Embryonic facial prominence (tissue), 1 donor: Measurements from ENCODE around the gene DAPK2.

Experiments used
- DNase-seq: peaks from one replicate; pipeline ENCODE4 v3.0.0-alpha.2; 2016; ENCODE audit errors: extremely low spot score

DAPK2 gene

DNA sequence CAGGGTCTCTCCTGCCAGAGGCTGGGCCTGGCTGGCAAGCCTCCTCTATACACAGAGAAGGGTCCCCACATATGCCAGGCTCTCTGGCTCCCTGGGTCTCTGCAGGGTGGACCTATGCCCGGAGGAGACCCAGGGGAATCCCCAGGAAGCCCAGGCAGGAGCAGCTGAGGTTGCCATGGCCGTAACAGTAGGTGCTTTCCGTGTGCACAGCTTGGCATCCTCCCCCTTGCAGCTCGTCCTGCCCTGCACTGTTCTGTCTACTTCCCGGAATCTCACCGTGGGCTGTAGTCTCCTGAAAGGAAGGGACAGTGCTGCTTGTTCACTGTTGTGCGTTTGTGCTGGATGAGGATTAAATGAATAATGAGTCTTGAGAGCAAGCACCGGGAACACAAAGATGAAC is 47.8 kb downstream of the DAPK2 start:
- no peak for DNase-seq

DNA sequence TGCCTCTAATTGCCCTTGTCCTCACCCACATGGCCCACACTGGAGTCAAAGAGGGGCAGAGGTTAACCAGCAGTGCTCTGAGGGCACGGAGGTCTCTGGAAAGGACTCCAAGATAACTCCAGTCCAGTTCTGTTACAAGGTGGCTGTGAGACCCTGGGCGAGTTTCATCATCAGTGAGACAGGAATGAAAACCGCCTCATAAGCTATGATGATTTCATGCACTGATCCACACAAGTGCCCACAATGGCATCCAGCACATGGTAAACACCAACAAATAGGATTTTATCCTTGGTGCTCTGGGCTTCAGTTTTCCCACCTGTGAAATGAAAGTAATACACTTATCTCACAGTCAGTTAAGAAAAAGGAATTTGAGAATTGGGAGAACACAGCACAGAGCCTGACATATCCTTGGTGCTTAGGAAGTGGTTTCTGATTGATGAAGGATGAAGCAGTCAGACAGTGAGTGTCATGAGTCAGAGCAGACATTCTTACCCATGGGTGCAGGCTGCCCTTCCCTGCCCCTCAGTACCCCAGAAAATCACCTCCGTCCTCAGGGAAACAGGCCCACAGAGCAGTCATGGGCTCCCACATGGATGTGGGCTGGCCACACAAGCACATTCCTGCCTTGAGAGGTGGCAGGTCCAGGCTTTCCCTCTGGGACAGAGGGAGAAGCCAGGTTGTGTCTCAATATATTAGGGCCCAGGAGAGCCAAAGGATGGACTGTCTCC is 48.4 kb downstream of the DAPK2 start:
- no peak for DNase-seq

DNA sequence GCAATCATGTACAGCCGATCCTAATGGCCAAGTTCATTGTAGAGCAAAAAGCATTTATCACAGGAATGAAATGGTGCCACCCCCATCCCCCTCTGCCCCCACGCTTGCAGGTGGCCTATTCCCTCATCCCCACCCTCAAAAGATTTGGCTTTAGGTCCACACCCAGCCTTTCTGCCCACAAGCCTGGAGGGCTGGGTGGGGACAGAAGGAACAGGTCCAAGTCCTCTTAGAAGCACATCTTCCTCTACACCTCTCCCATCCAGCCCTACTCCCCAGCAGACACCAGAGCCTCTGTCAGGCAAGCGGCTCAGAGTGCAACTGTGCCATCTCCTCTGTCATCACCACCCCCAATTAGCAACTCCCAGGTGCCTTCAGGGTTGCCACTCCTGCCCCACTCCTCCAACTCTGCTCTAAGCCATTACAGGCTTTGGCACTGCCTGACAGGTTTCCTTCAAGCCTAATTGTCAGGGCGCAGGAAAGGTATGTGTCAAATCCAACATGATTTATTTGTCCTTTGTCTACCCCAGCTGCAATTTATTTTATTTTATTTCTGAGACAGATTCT is 49.4 kb downstream of the DAPK2 start:
- DNase-seq, result no peak

DNA sequence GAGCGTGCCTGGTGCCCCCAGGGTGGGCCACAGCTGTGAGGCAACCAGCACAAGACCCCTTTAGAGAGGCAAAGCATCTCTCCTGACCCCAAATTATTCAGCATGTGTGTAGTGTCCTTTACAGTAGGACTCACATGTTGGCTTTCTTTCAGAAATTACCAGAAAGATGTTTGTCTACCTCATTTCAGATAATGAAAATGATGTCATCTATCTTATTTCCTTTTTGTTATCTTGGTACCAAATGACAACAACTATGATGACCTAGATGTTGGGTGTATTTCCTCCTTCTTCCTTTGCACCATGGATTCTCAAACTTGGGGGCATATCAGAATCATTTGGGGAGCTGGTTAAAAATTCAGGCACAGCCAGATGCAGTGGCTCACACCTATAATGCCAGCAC is 50.5 kb downstream of the DAPK2 start:
- no peak for DNase-seq

DNA sequence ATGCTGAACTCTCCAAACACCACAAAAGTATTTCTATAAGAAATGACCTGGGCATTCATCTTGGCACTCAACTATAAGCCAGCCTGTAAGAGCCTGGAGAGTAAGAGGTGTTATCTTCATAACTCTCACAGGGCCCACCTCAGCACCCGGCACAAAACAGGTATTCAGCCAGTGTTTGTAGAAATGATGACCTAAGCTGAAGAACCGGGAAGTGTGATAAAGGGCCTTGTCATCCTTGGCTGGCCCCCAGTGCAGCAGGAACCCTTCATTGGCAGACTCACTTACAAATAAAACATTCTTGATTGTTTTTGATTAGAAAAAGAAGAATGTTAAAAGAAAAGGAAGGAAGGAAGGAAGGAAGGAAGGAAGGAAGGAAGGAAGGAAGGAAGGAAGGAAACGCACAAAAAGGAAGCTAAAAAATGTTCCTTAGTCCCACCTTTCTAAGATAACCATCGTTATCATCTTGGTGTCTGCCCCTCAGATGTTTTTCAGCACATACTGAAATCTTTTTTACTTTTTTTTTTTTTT is 52.1 kb downstream of the DAPK2 start:
- DNase-seq, result no peak

DNA sequence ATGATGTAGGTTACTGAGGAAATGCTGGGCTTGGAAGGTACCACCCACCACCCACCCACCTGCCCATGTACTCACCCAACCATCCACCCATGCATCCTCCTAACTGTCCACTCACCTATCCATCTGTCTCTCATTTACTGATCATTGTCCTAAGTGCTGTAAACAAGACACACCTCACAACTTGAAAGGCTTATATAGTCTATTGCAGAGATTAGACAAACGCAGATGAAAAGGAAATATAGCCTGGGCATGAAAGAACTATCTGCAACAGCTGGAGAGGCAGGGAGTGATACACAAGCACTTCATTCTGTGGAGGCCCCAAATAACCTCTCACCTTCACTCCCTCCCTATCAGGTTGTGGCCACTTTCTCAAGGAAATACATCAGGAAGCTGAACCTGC is 54.0 kb downstream of the DAPK2 start:
- no peak for DNase-seq

DNA sequence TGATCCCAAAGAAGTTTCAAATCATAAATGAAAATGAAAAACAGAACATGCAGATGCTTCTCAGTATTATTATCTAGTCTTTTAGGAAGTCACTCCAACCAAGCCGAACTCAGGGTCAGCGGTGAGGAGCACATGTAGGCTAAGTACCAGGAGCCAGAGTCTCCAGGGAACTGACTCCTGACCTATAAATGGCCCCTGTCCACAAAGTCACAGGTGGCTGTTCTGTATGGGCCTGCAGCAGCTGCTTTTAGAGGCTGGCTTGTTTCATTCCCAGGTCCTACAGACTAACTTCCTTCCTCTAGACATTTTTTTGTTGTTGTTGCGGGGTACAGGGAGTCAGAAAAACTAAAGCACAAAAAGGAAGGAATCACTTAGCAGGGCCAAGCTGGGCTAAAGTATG is 54.6 kb downstream of the DAPK2 start:
- DNase-seq, result no peak

DNA sequence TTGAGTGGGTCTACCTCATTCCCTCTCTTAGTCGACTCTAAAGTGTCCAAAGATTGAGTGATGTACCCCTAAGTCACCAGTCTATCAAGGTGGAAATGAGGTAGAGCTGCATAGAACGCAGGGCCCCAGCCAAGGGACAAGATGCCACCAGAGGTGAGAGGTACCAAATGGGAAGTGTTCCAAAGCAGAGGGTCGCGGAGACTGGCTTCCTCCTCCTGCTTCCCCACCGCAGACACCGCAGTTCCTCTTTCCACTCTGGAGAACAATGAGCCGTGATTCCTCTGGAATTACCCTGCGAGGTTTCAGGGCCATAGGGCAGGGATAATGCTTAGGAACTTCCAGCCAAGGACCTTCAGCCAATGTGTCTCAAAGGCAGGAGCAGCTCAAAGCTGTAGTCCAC is 55.8 kb downstream of the DAPK2 start:
- DNase-seq, result no peak

DNA sequence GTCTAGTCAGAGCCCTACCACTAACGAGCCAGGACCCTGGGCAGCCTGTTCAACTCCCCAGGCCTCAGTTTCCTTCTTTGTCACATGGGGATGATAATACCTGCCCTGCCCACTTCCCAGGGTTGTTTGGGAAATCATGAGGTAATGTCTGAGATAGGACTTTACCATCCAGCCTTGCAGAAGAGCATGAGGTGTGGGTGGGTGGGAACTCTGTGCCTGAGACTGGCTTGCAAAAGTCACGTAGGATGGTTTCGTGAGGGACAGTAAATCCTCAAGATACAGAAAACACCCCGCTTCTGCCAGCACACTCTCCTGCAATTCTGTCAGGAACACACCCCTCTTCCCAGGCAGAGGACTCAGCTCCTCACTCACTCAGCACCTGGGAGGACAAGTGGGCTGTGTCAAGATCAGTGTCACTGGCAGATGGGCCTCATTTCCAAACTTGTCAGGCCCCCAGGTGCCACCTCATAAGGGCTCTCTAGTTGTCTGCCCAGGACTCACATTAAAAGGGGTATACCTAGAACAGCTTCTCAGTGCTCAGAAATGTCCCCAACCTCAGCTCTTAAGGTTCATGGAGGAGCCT is 58.4 kb downstream of the DAPK2 start:
- no peak for DNase-seq

DNA sequence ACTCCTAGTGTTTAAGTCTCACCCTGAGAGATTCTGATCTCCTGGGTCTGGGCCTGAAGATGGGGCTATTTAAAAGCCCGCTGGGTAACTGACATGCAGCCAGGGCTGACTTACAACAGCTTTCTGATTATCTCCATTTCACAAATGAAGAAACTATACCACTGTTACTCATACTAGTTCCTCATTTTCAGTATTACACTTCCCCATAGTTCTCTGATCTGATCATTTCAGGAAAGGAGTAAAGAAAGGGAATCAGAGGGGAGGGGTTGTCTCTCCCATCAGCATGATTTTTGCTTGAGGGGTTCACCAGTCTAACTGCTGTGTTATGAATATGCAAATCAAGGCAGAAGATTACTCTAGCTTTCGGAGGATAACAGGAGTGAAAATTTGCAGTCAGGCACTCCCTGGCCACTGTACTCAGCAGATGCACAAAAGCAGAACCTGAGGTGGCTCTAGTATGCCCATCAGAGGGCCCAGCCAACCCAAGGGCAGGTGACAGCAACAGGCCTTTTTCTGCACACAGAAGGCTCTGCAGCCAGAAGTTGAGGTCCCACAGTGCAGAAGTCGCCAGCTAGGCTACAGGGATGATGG is 59.4 kb downstream of the DAPK2 start:
- no peak for DNase-seq

DNA sequence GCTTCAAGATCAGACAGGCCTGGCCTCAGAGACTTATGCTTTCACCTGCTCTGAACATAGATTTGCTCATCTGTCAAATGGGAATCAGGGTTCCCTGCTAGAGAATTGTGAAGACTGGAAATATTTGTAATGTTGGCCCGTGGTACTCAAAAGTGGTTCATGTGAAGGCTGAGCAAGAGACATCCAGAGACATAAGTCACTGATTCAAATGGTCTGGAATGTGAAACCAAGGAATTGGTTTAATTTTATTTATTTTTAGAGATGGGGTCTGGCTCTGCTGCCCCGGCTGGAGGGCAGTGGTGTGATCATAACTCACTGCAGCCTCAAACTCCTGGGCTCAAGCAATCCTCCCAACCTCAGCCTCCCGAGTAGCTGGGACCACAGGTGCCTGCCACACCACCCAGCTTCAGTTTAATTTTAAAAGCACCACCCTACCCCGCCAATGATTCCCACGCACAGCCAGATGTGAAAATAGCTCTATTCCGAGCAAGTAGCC is 60.1 kb downstream of the DAPK2 start:
- no peak for DNase-seq

DNA sequence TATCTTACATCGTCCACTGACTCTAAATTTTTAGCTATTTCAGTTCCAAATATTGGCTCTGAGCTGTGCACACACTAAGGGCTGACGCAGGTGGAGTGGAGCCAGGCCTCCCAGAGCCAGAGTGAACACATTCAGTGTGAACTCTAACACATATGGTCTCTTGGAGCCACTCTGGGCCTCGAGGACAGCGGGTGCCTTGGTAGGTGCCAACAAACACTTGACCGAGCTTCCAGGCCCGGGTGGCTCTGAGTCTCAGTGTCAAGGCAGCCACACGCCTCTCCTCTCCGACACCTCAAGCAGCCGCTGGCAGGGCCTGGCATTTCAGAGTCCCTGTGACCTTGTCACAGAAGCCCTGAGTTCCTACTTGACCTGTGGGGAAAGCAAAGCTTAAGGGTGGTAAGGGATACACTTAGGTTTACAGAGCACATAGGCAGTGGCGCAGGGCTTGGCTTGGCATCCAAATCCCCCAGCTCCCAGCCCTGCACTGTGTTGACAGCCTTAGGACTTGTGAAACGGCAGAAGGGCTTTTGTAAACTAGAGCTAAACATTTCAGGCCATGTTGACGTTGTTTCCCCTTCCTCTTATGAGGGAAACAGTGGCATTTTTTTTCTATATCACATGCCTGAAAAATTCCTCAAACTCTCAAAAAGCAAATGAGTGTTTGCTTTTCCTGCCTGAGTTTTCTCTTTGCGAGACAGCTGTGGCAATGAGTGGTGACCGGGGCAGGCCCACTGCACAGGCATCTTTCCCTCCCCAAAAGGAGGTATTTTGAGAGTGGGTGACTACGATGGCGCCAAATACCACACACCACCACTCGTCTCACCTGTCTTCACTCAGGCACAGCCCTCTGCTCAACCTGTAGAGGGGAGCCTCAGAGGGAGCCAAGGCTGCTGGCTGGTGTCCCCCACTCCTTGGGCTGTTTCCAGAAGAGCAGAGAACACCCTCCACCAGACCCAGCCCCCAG is 60.8 kb downstream of the DAPK2 start:
- DNase-seq, result no peak

DNA sequence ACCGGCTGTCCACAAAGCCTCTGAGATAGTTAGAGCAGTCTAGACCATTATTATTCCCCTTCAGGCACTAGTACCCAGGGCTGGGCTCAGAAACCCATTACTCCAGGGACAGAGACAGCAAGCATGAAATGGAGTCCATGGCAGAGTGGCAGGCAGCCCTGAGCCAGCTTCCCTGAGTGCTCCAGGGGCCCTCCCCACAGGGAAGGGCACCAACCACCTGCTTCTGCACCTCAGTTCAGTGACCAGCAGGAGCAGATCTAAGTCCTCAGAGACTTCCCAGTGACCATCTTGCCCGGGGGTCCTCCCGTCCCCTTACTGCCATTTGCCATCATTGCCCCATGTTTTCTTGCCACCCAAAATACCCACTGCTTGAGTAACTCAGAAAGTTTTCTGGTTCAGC is 62.0 kb downstream of the DAPK2 start:
- no peak for DNase-seq

DNA sequence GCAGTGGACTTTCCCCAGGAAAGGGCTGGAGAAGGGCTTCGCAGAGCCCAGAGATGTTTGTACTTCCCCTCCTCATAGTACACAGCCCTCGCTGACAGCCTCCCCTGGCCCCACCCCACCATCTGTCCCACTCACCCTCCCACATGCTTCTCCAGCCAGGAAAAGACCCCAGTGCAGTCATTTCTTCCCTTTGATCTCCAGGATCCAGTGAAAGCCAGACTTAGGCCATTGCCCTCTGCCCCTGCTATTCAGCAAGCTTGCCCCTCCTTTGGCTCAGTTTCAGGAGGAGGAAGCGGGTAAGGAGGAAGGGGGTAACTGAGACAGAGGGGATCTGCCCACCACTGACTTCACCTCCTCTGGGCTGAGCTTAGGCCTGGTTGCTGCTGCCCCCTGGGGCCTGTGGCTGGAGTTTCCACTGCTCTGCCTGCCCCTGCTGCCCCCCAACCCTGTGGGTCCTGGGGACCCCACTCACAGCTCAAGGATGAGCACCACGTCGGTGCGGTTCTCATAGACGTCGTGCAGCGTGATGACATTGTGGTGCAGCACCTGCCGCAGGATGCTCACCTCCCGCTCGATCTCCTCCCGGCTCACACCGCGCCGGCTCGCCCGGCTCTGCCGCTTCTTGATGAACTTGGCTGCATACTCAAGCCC is 63.1 kb downstream of the DAPK2 start:
- DNase-seq, result no peak

DNA sequence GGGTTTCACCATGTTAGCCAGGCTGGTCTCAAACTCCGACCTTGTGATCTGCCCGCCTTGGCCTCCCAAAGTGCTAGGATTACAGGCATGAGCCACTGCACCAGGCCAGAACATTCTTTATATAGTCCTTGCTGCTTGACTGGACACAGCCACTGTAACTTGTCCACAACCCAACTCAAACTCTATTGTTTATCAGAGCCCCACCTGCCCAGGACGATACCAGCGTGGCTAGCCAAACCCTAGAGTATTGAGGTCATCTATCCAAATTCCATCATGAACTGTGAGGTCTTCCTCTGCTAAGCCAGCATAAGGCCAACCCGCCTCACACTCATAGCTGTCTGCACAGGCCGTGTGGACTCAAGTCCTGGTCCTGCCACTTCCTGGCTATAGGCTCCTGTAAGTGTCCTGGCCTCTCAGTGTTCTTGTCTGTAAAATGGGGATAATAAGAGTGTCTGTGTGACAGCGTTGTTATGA is 63.9 kb downstream of the DAPK2 start:
- DNase-seq, result no peak

DNA sequence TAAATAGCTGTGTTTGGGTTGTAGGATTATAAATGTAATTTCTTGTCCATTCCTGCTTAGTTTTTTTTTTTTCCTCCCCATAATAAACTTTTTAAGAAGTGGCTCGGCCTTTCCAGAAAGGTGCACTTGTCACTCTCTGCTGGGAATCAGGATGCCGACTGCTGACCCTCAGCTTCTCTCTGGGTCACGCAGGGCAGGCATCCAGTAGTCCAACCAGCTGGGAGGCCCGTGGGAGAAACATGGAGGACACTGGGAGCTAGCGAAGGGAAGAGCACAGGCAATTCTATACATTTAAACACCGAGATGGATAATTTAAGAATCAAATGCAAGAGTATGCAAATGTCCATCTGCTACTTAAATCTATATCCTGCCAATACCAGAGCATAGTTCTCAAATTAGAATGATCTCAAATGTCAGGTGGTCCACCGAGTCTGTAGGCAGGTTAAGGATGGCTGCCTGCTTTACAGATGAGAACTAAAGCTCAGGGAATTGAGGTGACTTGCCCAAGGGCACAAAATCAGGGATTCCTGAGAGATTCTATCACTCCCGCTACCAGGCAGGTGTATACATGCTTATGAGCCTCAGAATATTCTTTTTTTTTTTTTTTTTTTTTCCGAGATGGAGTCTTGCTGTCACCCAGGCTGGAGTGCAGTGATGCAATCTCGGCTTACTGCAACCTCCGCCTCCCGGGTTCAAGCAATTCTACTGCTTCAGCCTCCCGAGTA is 64.5 kb downstream of the DAPK2 start:
- no peak for DNase-seq

DNA sequence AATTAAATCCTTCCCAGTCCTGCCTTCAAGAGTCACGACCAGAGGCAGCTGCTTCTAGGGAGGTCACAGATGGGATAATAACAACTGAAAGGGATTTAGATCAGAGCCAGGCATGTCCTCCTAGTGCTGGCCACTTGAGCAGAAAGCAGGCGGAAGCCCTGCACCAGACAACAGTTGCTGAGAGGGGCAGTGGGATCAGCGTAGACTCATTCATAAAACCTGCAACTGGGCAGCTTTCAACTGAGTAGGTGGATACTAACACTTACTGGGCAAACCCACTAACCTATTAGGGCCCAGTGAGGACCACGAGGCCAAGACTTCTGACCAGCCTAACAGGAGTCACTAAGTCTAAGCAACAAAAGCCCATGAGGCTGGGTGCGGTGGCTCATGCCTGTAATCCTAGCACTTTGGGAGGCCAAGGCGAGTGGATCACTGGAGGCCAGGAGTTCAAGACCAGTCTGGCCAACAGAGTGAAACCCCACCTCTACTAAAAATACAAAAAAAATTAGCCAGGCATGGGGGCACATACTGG is 67.0 kb downstream of the DAPK2 start:
- no peak for DNase-seq

DNA sequence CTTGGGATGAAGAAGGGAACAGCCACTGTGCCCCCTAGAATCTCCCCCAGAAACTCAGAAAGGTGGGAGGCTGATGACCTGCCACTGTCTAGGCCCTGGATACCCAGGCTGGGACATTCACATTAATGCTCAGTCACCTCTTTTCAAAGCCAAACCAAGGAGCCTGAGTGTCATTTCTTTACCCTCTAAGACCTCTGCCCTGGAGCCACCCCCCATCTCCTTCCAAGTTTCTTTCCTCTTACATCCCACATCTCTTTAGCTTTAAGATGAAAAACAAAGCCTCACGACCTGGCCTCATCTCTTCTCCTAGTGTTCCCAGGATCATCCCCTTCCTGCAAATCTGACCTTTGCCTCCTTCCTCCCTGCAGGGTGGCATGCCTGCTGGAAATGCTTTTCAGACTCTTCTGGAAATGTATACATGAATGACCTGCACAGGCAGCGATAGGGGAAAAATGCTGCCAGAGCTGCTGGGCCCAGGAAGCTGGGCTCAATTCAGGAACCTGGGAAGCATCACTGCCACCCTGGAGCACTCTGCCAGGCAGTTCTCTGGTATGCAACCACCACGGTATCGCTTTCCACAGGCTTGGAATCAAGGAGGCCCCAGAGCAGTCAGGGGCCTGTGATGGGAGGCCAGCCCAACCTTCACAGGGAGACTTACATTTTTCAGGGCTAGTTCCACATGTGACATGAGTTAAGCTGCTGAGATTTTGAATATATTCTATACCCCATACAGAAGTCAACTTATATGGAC is 67.6 kb downstream of the DAPK2 start:
- no peak for DNase-seq

DNA sequence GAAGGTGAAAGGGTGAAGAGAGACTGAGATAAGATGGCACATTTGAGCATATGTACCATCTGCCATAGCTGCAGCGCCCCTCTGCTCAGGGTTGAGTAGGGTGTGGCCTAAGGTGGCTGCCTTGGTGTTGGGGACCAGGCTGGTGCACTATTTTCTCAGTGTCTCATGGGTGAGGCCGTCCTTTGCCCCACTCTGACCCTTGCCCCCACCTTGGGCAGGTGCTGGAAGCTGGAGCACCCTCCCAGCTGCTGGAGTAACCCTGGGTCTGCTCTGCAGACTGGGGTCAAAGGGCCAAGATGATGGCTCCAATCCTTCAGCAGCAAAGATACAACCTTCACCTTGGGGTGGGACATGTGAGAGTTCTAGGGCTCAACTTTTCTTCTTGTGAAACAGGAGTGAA is 69.2 kb downstream of the DAPK2 start:
- DNase-seq, result no peak
